NCI-H187 treated with DMSO at 0.1 percent for 48 hours (cell line): ENCODE results near the gene SACS.

ENCODE experiments used
- DNase-seq: peaks from one replicate; lab custom pipeline; 2025; lab: John Stamatoyannopoulos, UW

The SACS gene

DNA sequence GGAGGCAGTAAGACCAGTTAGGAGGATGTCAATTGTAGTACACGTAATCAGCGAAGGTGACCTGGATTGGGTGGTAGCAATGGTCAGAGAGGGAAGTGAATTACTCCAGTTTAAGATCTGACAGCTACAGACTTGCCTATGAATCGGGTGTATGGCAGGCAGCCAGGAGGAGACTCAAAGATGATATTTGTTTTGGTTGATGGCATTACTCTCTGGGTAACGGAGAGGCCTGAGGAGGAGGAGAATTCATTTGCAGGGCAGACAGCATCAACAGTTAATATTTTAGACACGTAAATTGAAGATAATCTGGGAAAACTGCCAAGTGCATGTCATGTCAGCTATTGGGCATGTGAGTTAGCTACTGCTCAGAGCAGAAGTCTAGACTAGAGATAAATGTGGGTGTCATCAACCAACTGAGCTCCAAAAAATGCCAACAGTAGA, 143.6 kb downstream of the SACS start:
- no peak for DNase-seq

DNA sequence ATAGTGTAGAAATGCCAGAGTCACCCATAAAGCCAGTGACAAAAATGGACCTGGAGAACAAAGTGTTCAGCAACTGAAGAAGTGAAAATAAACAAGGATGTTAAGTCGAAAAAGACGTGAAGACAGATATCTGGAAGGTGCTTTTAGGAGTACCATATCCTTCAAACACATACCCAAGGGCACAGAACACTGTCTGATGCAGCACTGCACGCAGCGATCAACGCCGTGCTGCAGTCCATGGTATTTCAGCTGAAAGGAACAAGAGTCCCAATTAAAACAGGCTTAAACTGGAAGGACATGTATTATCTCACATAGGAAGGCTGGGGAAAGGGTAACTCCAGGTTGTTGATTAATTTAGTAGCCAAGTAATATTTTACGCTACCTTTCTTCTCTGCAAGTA, 144.5 kb downstream of the SACS start:
- no peak for DNase-seq

DNA sequence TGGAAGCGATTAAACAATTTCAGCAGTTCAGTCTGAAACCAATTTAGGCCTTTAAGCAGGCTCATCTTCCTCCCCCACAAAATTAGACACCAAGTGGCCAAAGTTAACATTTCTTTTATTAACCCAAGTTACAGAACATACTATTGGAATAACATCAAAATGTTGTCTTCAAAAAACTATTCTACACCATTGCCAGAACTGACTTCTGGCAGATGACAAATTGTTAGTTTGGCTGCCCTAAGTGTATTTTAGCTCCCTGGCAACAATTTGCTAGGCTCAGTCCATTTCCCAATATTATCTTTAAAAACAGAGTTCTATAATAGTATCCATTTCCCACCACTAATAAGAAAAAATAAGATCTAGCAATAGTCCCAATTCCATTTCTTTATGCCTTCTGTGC, 144.9 kb downstream of the SACS start:
- DNase-seq: no peak

DNA sequence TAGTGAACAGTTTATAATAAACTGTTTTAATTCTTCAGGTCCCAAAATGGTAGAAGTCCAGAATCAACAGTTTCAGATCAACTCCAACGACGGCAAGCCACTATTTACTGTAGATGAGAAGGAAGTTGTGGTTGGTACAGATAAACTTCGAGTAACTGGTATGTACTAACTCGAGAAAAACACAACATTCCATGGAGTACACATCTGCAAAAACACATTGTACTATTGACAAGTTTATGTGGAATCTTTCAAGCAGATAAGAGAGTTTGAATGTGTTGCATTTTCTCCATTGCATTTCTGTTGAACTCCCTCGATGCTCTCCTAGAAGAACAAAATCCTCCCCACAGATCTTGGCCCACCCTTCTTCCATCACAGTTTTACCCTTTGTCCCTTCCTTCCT, 154.2 kb downstream of the SACS start:
- DNase-seq: no peak
